ENCODE results near the gene GDF3. TPM values are rescaled to one million over a fixed set of nuclear protein-coding genes. Genes with fewer than 3 reads are reported as not detected.
"Not testable (repeated sequence)": the region's sequence is repeated elsewhere in the genome, so short reads cannot be mapped to it uniquely, and the experiment has no call there.

Gene GDF3
- under 1 TPM in 1 of 4 donors, not detected in 3; 0.30 TPM for total RNA-seq
- polyA plus RNA-seq = under 1 TPM; 0.04 to 0.37 (median 0.05) TPM
- long read RNA-seq, donor 1 = 0 reads
- long read RNA-seq, donor 2 = 0 reads

GRCh38 chr12:7695566-7696197 is at the start of gene GDF3:
TSS of gene GDF3 (minus strand) at chr12:7695775. CDS start at chr12:7695728, 47 bp downstream.
- WGBS, 3 donors = 42 to 46% (median 46%) methylated on average over 7 of the region's 7 CpGs
- Histone ChIP-seq H3K36me3 (ENCODE audit: insufficient read depth in 1 of 2, low read depth in 1 of 2) (no peaks in the 10 kb centered on the region), H3K27me3 (ENCODE audit: insufficient read depth in 3 of 3, low read length in 2 of 3) (no peaks in the 10 kb centered on the region), H3K4me1 (no peaks in the 10 kb centered on the region), H3K27ac (no peak within 1 kb of the TSS), H3K9me3 (no peaks in the 10 kb centered on the region), H3K4me3 (no peak within 1 kb of the TSS)
- intact Hi-C loops (cut with DNase I) = no loop called here
- no peak for TF ChIP-seq CTCF (IDR thresholded peaks at IDR 0.05)
- ATAC-seq (no peak), DNase-seq (no peak)

GRCh38 chr12:7732993-7733392 is 37.4 kb upstream of the GDF3 start:
- Histone ChIP-seq H3K9me3 (no peaks in the 10 kb centered on the region), H3K4me1 (no peaks in the 10 kb centered on the region), H3K36me3 (ENCODE audit: insufficient read depth in 1 of 2, low read depth in 1 of 2) (no peaks in the 10 kb centered on the region), H3K4me3 (no peak overlapping the region), H3K27ac (no peak overlapping the region), H3K27me3 (ENCODE audit: insufficient read depth in 3 of 3, low read length in 2 of 3) (no peaks in the 10 kb centered on the region)
- DNase-seq (no peak), ATAC-seq (no peak)
- intact Hi-C loops (cut with DNase I) = no loop called here
- TF ChIP-seq CTCF (IDR thresholded peaks at IDR 0.05) = no peak
- 46 to 64% (median 62%) methylated on average over 3 of the region's 3 CpGs for WGBS, 3 donors

GRCh38 chr12:7731486-7731885 is 35.9 kb upstream of the GDF3 start:
- Histone ChIP-seq H3K27me3 (ENCODE audit: insufficient read depth in 3 of 3, low read length in 2 of 3) (no peaks in the 10 kb centered on the region), H3K4me3 (no peak overlapping the region), H3K9me3 (no peaks in the 10 kb centered on the region), H3K27ac (no peak overlapping the region), H3K4me1 (no peaks in the 10 kb centered on the region), H3K36me3 (ENCODE audit: insufficient read depth in 1 of 2, low read depth in 1 of 2) (no peaks in the 10 kb centered on the region)
- no peak for TF ChIP-seq CTCF (IDR thresholded peaks at IDR 0.05)
- 20 to 28% (median 25%) methylated on average over 5 of the region's 5 CpGs for WGBS, 3 donors
- ATAC-seq = no peak
- DNase-seq = no peak
- intact Hi-C loops (cut with DNase I) = no loop called here

GRCh38 chr12:7730984-7731383 is 35.4 kb upstream of the GDF3 start:
- intact Hi-C loops (cut with DNase I); ATAC-seq; H3K36me3 ChIP-seq (ENCODE audit: insufficient read depth in 1 of 2, low read depth in 1 of 2); H3K4me3 ChIP-seq; H3K9me3 ChIP-seq; H3K27me3 ChIP-seq (ENCODE audit: insufficient read depth in 3 of 3, low read length in 2 of 3); DNase-seq; H3K27ac ChIP-seq; H3K4me1 ChIP-seq: not testable (repeated sequence)

GRCh38 chr12:7729746-7730145 is 34.2 kb upstream of the GDF3 start:
- H3K36me3 ChIP-seq (ENCODE audit: insufficient read depth in 1 of 2, low read depth in 1 of 2) = no peaks in the 10 kb centered on the region
- H3K27me3 ChIP-seq (ENCODE audit: insufficient read depth in 3 of 3, low read length in 2 of 3) = no peaks in the 10 kb centered on the region
- WGBS, 3 donors = 38 to 45% (median 40%) methylated on average over 4 of the region's 4 CpGs
- no peak overlapping the region for H3K4me3 ChIP-seq
- no peak for ATAC-seq
- TF ChIP-seq CTCF (IDR thresholded peaks at IDR 0.05) = no peak
- DNase-seq = no peak
- no peaks in the 10 kb centered on the region for H3K9me3 ChIP-seq
- intact Hi-C loops (cut with DNase I) = no loop called here
- no peak overlapping the region for H3K27ac ChIP-seq
- no peaks in the 10 kb centered on the region for H3K4me1 ChIP-seq

Data from psoas muscle (tissue), 8 donors.